PC-3 (cell line): ENCODE data around the gene AADAC.

Source experiments
- CTCF ChIP-seq: fragments of 300-600 bp; sonication (generic); conservative IDR thresholded peaks from 2 replicates; pipeline ENCODE4 v1.5.1; 2017; ENCODE audit warnings: antibody characterized with exemption, low read depth, mild to moderate bottlenecking, low read length
- EZH2 ChIP-seq: fragments of 300-600 bp; sonication (generic); IDR thresholded peaks from one replicate; pipeline ENCODE4 v1.6.1; 2017; ENCODE audit warnings: antibody characterized with exemption, mild to moderate bottlenecking, low read length; ENCODE audit not compliant: unreplicated experiment
- EZH2phosphoT487 ChIP-seq: fragments of 300-600 bp; sonication (generic); IDR thresholded peaks from 2 replicates; pipeline ENCODE4 v1.6.1; 2018; ENCODE audit warnings: mild to moderate bottlenecking, antibody characterized with exemption, low read length, borderline replicate concordance

GRCh38 chr3:151814588-151814987, 672 bp downstream of the AADAC start:
- TF ChIP-seq CTCF (no peak), EZH2 (no peak), EZH2phosphoT487 (no peak)
